GM12865 (cell line): Measurements from ENCODE around the gene PTMS.
A peak's percentile ranks its signal among the peaks of the same experiment; 100 is the strongest.

Experiments
- DNase-seq: peaks from one replicate; pipeline ENCODE4 v3.0.0; 2010; ENCODE audit warnings: low read depth
- H3K4me3 ChIP-seq: 2 replicates; pipeline ENCODE4 v1.5.1; 2011; ENCODE audit warnings: mild to moderate bottlenecking, low read depth, low read length, control low read depth
- TF ChIP-seq, protein P1 (sequence below): IDR thresholded peaks from 2 replicates; pipeline ENCODE4 v1.5.1; 2011; ENCODE audit warnings: low read length, control low read depth, low read depth, inconsistent platforms; ENCODE audit not compliant: insufficient read depth; ENCODE audit errors: missing control alignments

The PTMS gene

DNA sequence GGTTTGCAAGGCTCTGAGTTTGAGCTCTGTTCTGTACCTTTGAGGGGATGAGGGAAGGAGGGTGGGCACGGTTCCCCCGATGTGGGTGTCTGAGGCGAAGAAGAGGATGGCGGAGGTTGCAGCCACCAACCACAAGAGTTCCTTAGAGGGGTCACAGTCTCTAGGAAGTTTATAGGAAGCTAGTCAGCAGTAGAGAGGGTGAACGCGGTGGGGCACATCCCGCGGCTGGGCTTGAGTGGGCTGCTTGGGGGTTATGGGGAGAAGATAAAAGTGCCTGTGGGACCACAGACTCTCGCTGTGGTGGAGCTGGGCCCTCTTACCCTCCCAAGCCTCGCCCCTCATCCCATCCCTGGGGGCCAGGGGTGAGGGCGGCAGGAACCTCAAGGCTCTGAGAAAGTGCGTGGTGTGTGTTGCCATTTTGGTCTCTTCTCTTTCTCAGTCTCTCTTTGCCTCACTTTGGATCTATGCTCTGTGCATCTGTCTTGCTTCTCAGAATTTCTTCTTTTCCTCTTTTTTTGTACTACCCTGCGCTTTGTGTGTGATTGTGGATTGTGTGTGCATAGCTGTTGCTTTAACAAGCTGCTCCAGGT is 25.9 kb downstream of the PTMS start:
- TF ChIP-seq, protein P1, sequence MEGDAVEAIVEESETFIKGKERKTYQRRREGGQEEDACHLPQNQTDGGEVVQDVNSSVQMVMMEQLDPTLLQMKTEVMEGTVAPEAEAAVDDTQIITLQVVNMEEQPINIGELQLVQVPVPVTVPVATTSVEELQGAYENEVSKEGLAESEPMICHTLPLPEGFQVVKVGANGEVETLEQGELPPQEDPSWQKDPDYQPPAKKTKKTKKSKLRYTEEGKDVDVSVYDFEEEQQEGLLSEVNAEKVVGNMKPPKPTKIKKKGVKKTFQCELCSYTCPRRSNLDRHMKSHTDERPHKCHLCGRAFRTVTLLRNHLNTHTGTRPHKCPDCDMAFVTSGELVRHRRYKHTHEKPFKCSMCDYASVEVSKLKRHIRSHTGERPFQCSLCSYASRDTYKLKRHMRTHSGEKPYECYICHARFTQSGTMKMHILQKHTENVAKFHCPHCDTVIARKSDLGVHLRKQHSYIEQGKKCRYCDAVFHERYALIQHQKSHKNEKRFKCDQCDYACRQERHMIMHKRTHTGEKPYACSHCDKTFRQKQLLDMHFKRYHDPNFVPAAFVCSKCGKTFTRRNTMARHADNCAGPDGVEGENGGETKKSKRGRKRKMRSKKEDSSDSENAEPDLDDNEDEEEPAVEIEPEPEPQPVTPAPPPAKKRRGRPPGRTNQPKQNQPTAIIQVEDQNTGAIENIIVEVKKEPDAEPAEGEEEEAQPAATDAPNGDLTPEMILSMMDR, result no peak
- no peak overlapping the region for H3K4me3 ChIP-seq
- DNase-seq, result no peak

DNA sequence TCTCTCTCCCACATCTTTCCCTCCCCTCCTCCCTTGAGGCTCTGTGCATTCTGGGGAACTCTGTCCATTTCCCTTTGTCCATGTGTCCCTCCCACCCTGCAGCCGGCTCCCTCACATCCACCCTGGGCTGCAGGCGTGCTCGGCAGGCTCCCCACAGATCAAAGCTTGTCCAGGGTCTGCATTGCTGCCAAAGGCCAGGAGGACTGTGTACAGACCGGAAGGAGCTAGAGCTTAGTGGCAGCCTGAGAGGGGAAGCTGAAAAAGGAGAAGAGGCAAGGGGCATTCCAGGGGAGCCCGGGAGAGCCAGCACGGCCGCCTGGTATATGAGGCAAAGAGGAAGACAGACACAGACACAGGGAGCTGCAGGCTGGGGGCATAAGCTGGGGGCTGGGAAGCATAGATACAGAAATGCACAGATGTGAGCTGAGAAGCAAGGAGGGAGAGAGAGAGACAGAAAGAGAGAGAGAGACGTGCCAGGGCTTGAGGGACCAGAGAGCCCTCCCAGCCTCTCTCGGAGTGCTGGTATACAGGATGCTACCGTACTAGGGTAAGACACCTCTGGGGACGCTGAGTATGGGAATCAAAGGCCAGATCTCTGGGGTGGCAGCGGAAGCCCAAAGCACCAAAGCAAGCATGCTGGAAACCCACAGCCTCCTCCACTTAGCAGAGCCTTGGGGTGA is 26.5 kb downstream of the PTMS start:
- peak; percentile 43 for DNase-seq
- TF ChIP-seq, protein P1, result no peak
- no peak overlapping the region for H3K4me3 ChIP-seq

DNA sequence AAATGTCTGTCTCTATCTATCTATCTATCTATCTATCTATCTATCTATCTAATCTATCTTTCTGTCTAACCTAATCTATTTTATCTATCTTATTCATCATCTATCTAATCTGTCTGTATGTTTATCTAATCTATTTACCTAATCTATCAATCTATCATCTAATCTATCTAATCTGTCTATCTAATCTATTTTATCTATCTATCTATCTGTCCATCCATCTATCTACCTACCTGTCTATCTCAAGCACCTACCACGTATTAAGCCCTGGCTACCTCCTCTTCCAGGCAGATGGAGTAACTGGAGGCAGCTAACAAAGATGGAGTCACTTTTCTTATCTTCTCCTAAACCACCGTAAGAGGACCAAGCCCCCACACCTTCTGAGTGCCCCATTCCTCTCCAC is 28.9 kb downstream of the PTMS start:
- H3K4me3 ChIP-seq, result no peak overlapping the region
- no peak for DNase-seq
- TF ChIP-seq, protein P1, result no peak

DNA sequence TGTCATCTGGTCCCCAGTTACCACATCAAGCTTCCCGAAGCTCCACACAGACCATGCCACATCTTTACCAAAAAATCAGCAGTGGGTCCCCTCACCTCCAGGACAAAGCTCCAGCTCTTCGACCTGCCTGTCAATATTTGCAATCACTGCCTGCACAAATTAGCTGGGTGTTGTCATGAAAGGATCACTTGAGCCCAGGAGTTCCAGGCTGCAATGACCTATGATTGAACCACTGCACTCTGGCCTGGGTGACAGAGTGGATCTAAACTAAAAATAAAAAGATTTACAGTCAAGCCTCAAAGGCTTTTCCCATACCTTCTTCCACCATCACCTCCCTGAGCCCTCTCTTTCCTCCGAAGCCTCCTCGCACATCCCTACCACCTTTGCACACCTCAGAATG is 30.4 kb downstream of the PTMS start:
- H3K4me3 ChIP-seq, result no peak overlapping the region
- TF ChIP-seq, protein P1, result no peak
- DNase-seq, result no peak

DNA sequence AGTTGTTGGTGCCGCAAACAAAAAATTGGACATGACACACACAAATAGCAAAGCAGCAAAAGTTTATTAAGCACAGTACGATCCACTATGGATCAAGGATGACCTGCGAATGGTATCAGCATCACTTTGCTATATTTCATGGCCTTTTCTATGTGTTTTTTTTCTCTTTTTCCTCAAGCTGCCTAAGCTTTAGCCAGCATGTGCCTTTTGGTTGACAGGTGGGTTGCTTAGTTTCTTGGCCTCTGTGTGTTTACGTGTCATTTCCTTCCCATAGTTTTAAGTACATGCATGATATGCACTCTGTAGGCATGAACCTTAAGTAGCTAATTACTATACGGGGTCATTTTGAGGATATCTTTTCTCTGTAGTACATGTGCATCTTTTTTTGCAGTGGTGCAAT is 33.0 kb downstream of the PTMS start:
- H3K4me3 ChIP-seq, result no peak overlapping the region
- no peak for DNase-seq
- TF ChIP-seq, protein P1, result no peak

DNA sequence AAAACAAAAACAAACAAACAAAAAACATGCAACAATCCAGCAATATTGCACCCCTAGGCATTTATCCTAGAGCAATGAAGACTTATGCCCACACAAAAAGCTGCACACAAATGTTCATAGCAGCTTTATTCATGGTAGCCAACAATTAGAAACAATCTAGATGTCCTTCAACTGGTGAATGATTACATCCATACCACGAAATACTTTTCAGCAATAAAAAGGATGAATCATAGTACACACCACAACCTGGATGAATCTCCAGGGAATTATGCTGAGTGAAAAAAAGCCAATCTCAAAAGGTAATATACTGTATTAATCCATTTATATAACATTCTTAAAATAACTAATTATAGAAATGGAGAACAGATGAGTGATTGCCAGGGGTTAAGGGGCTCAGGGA is 41.0 kb downstream of the PTMS start:
- H3K4me3 ChIP-seq, result no peak overlapping the region
- TF ChIP-seq, protein P1, result no peak
- no peak for DNase-seq

DNA sequence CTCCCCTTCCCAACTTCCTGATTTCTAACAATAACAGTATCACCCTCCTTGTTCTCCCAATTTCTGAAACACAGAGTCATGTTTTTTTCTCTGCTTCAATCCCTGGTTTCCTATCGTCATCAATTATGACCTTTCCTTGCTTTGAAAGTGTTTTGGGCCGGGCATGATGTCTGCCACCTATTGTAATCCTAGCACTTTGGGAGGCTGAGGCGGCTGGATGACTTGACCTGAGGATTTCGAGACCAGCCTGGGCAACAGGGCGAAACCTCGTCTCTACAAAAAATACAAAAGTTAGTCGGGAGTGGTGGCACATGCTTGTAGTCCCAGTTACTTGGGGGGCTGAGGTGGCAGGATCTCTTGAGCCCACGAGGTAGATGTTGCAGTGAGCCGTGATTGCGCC is 42.9 kb downstream of the PTMS start:
- DNase-seq, result no peak
- TF ChIP-seq, protein P1, result no peak
- H3K4me3 ChIP-seq, result no peak overlapping the region
